ENCODE results near the gene PPP1R14D.

DNA sequence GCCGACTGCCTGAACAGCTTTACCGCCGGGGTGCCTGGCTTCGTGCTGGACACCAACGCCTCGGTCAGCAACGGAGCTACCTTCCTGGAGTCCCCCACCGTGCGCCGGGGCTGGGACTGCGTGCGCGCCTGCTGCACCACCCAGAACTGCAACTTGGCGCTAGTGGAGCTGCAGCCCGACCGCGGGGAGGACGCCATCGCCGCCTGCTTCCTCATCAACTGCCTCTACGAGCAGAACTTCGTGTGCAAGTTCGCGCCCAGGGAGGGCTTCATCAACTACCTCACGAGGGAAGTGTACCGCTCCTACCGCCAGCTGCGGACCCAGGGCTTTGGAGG is 16.2 kb upstream of the PPP1R14D start:
- no peak for TF ChIP-seq POLR2A (IDR thresholded peaks at IDR 0.05)
- TF ChIP-seq, protein P1, sequence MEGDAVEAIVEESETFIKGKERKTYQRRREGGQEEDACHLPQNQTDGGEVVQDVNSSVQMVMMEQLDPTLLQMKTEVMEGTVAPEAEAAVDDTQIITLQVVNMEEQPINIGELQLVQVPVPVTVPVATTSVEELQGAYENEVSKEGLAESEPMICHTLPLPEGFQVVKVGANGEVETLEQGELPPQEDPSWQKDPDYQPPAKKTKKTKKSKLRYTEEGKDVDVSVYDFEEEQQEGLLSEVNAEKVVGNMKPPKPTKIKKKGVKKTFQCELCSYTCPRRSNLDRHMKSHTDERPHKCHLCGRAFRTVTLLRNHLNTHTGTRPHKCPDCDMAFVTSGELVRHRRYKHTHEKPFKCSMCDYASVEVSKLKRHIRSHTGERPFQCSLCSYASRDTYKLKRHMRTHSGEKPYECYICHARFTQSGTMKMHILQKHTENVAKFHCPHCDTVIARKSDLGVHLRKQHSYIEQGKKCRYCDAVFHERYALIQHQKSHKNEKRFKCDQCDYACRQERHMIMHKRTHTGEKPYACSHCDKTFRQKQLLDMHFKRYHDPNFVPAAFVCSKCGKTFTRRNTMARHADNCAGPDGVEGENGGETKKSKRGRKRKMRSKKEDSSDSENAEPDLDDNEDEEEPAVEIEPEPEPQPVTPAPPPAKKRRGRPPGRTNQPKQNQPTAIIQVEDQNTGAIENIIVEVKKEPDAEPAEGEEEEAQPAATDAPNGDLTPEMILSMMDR (IDR thresholded peaks at IDR 0.05), result no peak
